Muscle of back (tissue), 11 donors: Measurements from ENCODE around the gene TAC4. TPM values are rescaled to one million over a fixed set of nuclear protein-coding genes. Genes with fewer than 3 reads are reported as not detected.
A peak's percentile ranks its signal among the peaks of the same experiment; 100 is the strongest.

Experiments used
- DNase-seq, 3 donors: peaks; one replicate each; pipeline versions ENCODE4 v3.0.0 to v3.0.0-alpha.2; 2013
- polyA plus RNA-seq, 10 donors: library from polyadenylated mRNA; unstranded; fragments of 120-200 nt; gene quantifications; one replicate each; pipeline ENCODE4 v1.2.1, GENCODE V29; 2013; ENCODE audit not compliant: insufficient read length in 10 of 10

TAC4 gene
- polyA plus RNA-seq, 10 donors = 0.69 to 2.2 (median 1.3) TPM

GRCh38 chr17:49873466-49873865 is 25.6 kb upstream of the TAC4 start:
- no peak for DNase-seq

- DNase-seq = no peak
Measured at GRCh38 chr17:49872754-49873377, 25.0 kb upstream of the TAC4 start.

- DNase-seq = no peak
Measured at GRCh38 chr17:49871211-49871610, 23.3 kb upstream of the TAC4 start.

GRCh38 chr17:49870298-49870697 is 22.4 kb upstream of the TAC4 start:
- DNase-seq = no peak

- DNase-seq = no peak
Measured at GRCh38 chr17:49869038-49869374, 21.1 kb upstream of the TAC4 start.

GRCh38 chr17:49866882-49867413 is 19.1 kb upstream of the TAC4 start:
- no peak for DNase-seq

GRCh38 chr17:49866019-49866380 is 18.1 kb upstream of the TAC4 start:
- DNase-seq = no peak

GRCh38 chr17:49862781-49863331 is 15.0 kb upstream of the TAC4 start:
- no peak for DNase-seq

GRCh38 chr17:49861150-49861884 is 13.4 kb upstream of the TAC4 start:
- peak in 2 of 3 donors; percentile 35 to 56 for DNase-seq

GRCh38 chr17:49859991-49860953 is 12.4 kb upstream of the TAC4 start:
- DNase-seq = no peak

- DNase-seq = no peak
Measured at GRCh38 chr17:49858796-49859195, 10.9 kb upstream of the TAC4 start.

GRCh38 chr17:49854126-49854525 is 6.3 kb upstream of the TAC4 start:
- DNase-seq = no peak

- DNase-seq = no peak
Measured at GRCh38 chr17:49853470-49854015, 5.7 kb upstream of the TAC4 start.

GRCh38 chr17:49851387-49852291 is 3.8 kb upstream of the TAC4 start:
- DNase-seq = peak; percentile 42 to 86 (median 75)

GRCh38 chr17:49850772-49851386 is 3.0 kb upstream of the TAC4 start:
- peak in 1 of 3 donors; percentile 43 for DNase-seq

GRCh38 chr17:49850218-49850610 is 2.3 kb upstream of the TAC4 start:
- DNase-seq = no peak

GRCh38 chr17:49848739-49849138 is 870 bp upstream of the TAC4 start:
- no peak for DNase-seq

- no peak for DNase-seq
Measured at GRCh38 chr17:49846938-49847712, 744 bp downstream of the TAC4 start.

- DNase-seq = peak; percentile 51 to 68 (median 66)
Measured at GRCh38 chr17:49845321-49845720, 2.5 kb downstream of the TAC4 start.
